22Rv1 (cell line): ENCODE results near the gene NAV3.

Source experiments
- CTCF ChIP-seq: fragments of 450-650 bp; IDR thresholded peaks from 2 replicates; pipeline ENCODE4 v1.5.1; 2017; ENCODE audit warnings: mild to moderate bottlenecking
- ZFX ChIP-seq: fragments of 450-650 bp; IDR thresholded peaks from 2 replicates; pipeline ENCODE4 v1.6.1; 2017; ENCODE audit warnings: antibody characterized with exemption, borderline replicate concordance

GRCh38 chr12:77814386-77814785 lies 16.3 kb upstream of the NAV3 start:
- TF ChIP-seq CTCF = no peak
- TF ChIP-seq ZFX = no peak
